H9 (cell line): ENCODE data around the gene CRABP2. TPM values are rescaled to one million over a fixed set of nuclear protein-coding genes. Genes with fewer than 3 reads are reported as not detected.

Source experiments
- DNase-seq: peaks from one replicate; pipeline ENCODE4 v3.0.0-alpha.2; 2017
- H2AFZ ChIP-seq: one replicate; pipeline ENCODE4 v1.6.1; 2013; ENCODE audit warnings: mild to moderate bottlenecking, low read length, control low read depth, moderate library complexity
- H2AK5ac ChIP-seq: 2 replicates; pipeline ENCODE4 v1.6.1; 2013; ENCODE audit warnings: low read length, control low read depth, mixed read lengths; ENCODE audit not compliant: insufficient read length
- H2BK120ac ChIP-seq: one replicate; pipeline ENCODE4 v1.6.1; 2013; ENCODE audit warnings: low read depth, mild to moderate bottlenecking, low read length, control low read depth, inconsistent platforms; ENCODE audit not compliant: poor library complexity, severe bottlenecking
- H2BK12ac ChIP-seq: 2 replicates; pipeline ENCODE4 v1.6.1; 2013; ENCODE audit warnings: low read length, control low read depth, mixed read lengths, low read depth; ENCODE audit not compliant: insufficient read length
- H2BK15ac ChIP-seq: 2 replicates; pipeline ENCODE4 v1.6.1; 2013; ENCODE audit warnings: low read depth, low read length, control low read depth
- H2BK20ac ChIP-seq: one replicate; pipeline ENCODE4 v1.6.1; 2013; ENCODE audit warnings: low read depth, mild to moderate bottlenecking, low read length, control low read depth, inconsistent platforms; ENCODE audit not compliant: poor library complexity, severe bottlenecking
- H2BK5ac ChIP-seq: 2 replicates; pipeline ENCODE4 v1.6.1; 2013; ENCODE audit warnings: low read length, control low read depth, mixed read lengths; ENCODE audit not compliant: insufficient read length
- H3K14ac ChIP-seq: 2 replicates; pipeline ENCODE4 v1.6.1; 2013; ENCODE audit warnings: low read length, control low read depth; ENCODE audit not compliant: insufficient read depth
- H3K18ac ChIP-seq: 2 replicates; pipeline ENCODE4 v1.6.1; 2013; ENCODE audit warnings: low read depth, mild to moderate bottlenecking, mixed read lengths, low read length, control low read depth; ENCODE audit not compliant: insufficient read length
- H3K23ac ChIP-seq: 2 replicates; pipeline ENCODE4 v1.6.1; 2013; ENCODE audit warnings: low read length, control low read depth, mixed read lengths, low read depth; ENCODE audit not compliant: insufficient read length
- H3K23me2 ChIP-seq: 2 replicates; pipeline ENCODE4 v1.6.1; 2013; ENCODE audit warnings: low read depth, mild to moderate bottlenecking, mixed read lengths, low read length, control low read depth; ENCODE audit not compliant: insufficient read length, poor library complexity, severe bottlenecking
- H3K27ac ChIP-seq: 2 replicates; pipeline ENCODE4 v1.5.1; 2013; ENCODE audit warnings: low read length, control low read depth, mixed read lengths, low read depth; ENCODE audit not compliant: insufficient read length
- H3K27me3 ChIP-seq: 2 replicates; pipeline ENCODE4 v1.6.1; 2013; ENCODE audit warnings: low read length, control low read depth, inconsistent platforms; ENCODE audit not compliant: insufficient read depth
- H3K4ac ChIP-seq: 2 replicates; pipeline ENCODE4 v1.6.1; 2013; ENCODE audit warnings: low read depth, mild to moderate bottlenecking, control low read depth, inconsistent platforms, low read length, moderate library complexity
- H3K4me1 ChIP-seq: 2 replicates; pipeline ENCODE4 v1.6.1; 2013; ENCODE audit warnings: low read length, control low read depth, inconsistent platforms; ENCODE audit not compliant: insufficient read depth
- H3K4me2 ChIP-seq: 2 replicates; pipeline ENCODE4 v1.6.1; 2013; ENCODE audit warnings: low read length, control low read depth, mixed read lengths; ENCODE audit not compliant: insufficient read length, insufficient read depth
- H3K56ac ChIP-seq: 2 replicates; pipeline ENCODE4 v1.6.1; 2013; ENCODE audit warnings: low read depth, mild to moderate bottlenecking, mixed read lengths, low read length, control low read depth; ENCODE audit not compliant: insufficient read length
- H3K79me1 ChIP-seq: 2 replicates; pipeline ENCODE4 v1.6.1; 2013; ENCODE audit warnings: low read depth, mild to moderate bottlenecking, moderate library complexity, low read length, control low read depth, inconsistent platforms; ENCODE audit not compliant: insufficient read depth, poor library complexity, severe bottlenecking
- H3K79me2 ChIP-seq: 2 replicates; pipeline ENCODE4 v1.6.1; 2013; ENCODE audit warnings: low read length, control low read depth, inconsistent platforms; ENCODE audit not compliant: insufficient read depth
- H3K9ac ChIP-seq: 2 replicates; pipeline ENCODE4 v1.6.1; 2013; ENCODE audit warnings: low read length, control low read depth, mixed read lengths; ENCODE audit not compliant: insufficient read length; ENCODE audit errors: extremely low read depth
- H3K9me3 ChIP-seq: one replicate; pipeline ENCODE4 v1.6.1; 2013; ENCODE audit warnings: low read depth, low read length, inconsistent platforms; ENCODE audit not compliant: control insufficient read depth
- H3T11ph ChIP-seq: one replicate; pipeline ENCODE4 v1.6.1; 2013; ENCODE audit warnings: mild to moderate bottlenecking, low read length, control low read depth, inconsistent platforms
- H4K20me1 ChIP-seq: one replicate; pipeline ENCODE4 v1.6.1; 2013; ENCODE audit not compliant: control insufficient read depth, insufficient read length, insufficient read depth
- H4K5ac ChIP-seq: 2 replicates; pipeline ENCODE4 v1.6.1; 2013; ENCODE audit warnings: low read depth, mild to moderate bottlenecking, mixed read lengths, low read length, control low read depth; ENCODE audit not compliant: insufficient read length
- H4K8ac ChIP-seq: replicated peaks from 2 replicates; pipeline ENCODE4 v1.6.1; 2013; ENCODE audit warnings: low read length, control low read depth, mixed read lengths, low read depth; ENCODE audit not compliant: insufficient read length
- H4K91ac ChIP-seq: 2 replicates; pipeline ENCODE4 v1.6.1; 2013; ENCODE audit warnings: low read depth, mild to moderate bottlenecking, moderate library complexity, mixed read lengths, low read length, control low read depth; ENCODE audit not compliant: insufficient read length
- H3K27ac Mint-ChIP-seq, 3 experiments: 2 replicates in 2 of 3; 3 replicates in 1 of 3; pipeline ENCODE4 v1.8.0; 2020 to 2021; ENCODE audit warnings: mixed read lengths in 3 of 3, mild to moderate bottlenecking in 1 of 3, moderate library complexity in 1 of 3
- H3K27me3 Mint-ChIP-seq: 2 replicates; pipeline ENCODE4 v1.8.0; 2021; ENCODE audit warnings: low read depth, mild to moderate bottlenecking, moderate library complexity, mixed read lengths
- H3K36me3 Mint-ChIP-seq, 3 experiments: 2 replicates in 2 of 3; 3 replicates in 1 of 3; pipeline ENCODE4 v1.8.0; 2020 to 2021; ENCODE audit warnings: low read depth in 3 of 3, mixed read lengths in 3 of 3; ENCODE audit not compliant: insufficient read depth in 1 of 3
- H3K4me1 Mint-ChIP-seq, 2 experiments: 2 replicates each; pipeline ENCODE4 v1.8.0; 2020; ENCODE audit warnings: mixed read lengths in 2 of 2
- H3K4me3 Mint-ChIP-seq, 2 experiments: 2 replicates in 1 of 2; 3 replicates in 1 of 2; pipeline ENCODE4 v1.8.0; 2020 to 2021; ENCODE audit warnings: mild to moderate bottlenecking in 2 of 2, mixed read lengths in 2 of 2, moderate library complexity in 1 of 2
- H3K9me3 Mint-ChIP-seq, 2 experiments: 2 replicates in 1 of 2; 3 replicates in 1 of 2; pipeline ENCODE4 v1.8.0; 2020; ENCODE audit warnings: mild to moderate bottlenecking in 2 of 2, mixed read lengths in 2 of 2, moderate library complexity in 1 of 2
- CTCF ChIP-seq: fragments of 200-600 bp; sonication (generic); conservative IDR thresholded peaks from 3 replicates; pipeline ENCODE4 v1.8.0; 2021; ENCODE audit warnings: antibody characterized with exemption, mild to moderate bottlenecking
- WGBS: extraction: QIAGEN DNeasy Blood & Tissue Kit; methylation state at CpG from one replicate; pipeline ENCODE4 v1.1.7; 2013; ENCODE audit warnings: missing lambda C conversion rate, low lambda C conversion rate, mixed read lengths; ENCODE audit not compliant: insufficient read length; ENCODE audit errors: extremely low coverage; 5-methylcytosine and 5-hydroxymethylcytosine counted together
- total RNA-seq: library from RNA; stranded (reverse); gene quantifications from 2 replicates; pipeline ENCODE4 v1.2.1, GENCODE V29; 2021

The CRABP2 gene
- total RNA-seq, 1 experiment from 2014 or later, result 184 TPM

GRCh38 chr1:156709757-156710489 lies 4.5 kb upstream of the CRABP2 start:
- Histone ChIP-seq H4K91ac (no peak overlapping the region), H3K14ac (no peak overlapping the region; the same call in 1 of the 2 replicates), H2BK20ac (no peak overlapping the region), H3K56ac (no peak overlapping the region), H3K79me1 (no peaks in the 10 kb centered on the region), H3K23me2 (peaks cover 25% of the 10 kb centered on the region), H3K23ac (no peak overlapping the region), H3K27me3 (no peaks in the 10 kb centered on the region; the same call in 1 of the 2 replicates), H2BK15ac (no peak overlapping the region), H3K9me3 (no peaks in the 10 kb centered on the region), H3K4me1 (peaks cover 11% of the 10 kb centered on the region; the same call in 1 of the 2 replicates), H2BK5ac (no peak overlapping the region), H3K4ac (no peak overlapping the region), H4K8ac (no peak overlapping the region), H3T11ph (no peak overlapping the region), H4K20me1 (no peaks in the 10 kb centered on the region), H3K79me2 (no peaks in the 10 kb centered on the region), H2AFZ (no peak overlapping the region), H3K27ac (no peak overlapping the region), H3K18ac (no peak overlapping the region), H3K4me2 (no peak overlapping the region), H3K9ac (no peak overlapping the region), H4K5ac (no peak overlapping the region), H2AK5ac (no peak overlapping the region), H2BK120ac (no peak overlapping the region), H2BK12ac (no peak overlapping the region)
- no CpG with 5 or more reads among the region's 11 CpGs for WGBS
- no peak for TF ChIP-seq CTCF
- peaks cover 0 to 3% (median 0%) of the 10 kb centered on the region in 3 experiments; a peak in 2 of 7 replicates for H3K36me3 Mint-ChIP-seq
- peaks cover 8% of the 10 kb centered on the region for H3K27me3 Mint-ChIP-seq
- H3K4me1 Mint-ChIP-seq, result peaks cover 63 to 66% of the 10 kb centered on the region in 2 experiments
- H3K9me3 Mint-ChIP-seq, result no peaks in the 10 kb centered on the region
- peak overlapping the region in 1 of 2 experiments; percentile 91; a peak in 2 of 5 replicates for H3K4me3 Mint-ChIP-seq
- H3K27ac Mint-ChIP-seq, result peak overlapping the region in 2 of 3 experiments; percentile 40 to 52; a peak in 2 of 7 replicates
- no peak for DNase-seq
